IMR-90 (cell line): Measurements from ENCODE around the gene DLX2. TPM values are rescaled to one million over a fixed set of nuclear protein-coding genes. Genes with fewer than 3 reads are reported as not detected.

Source experiments
- ATAC-seq: fragments of 200-7000 bp; cut with Tn5 transposase; 2 replicates; pipeline ENCODE4 v1.9.1; 2020; ENCODE audit warnings: low read depth, mild to moderate bottlenecking, moderate library complexity
- BruUV-seq: library from RNA; stranded (reverse); fragments of 400-500 nt; replicated peaks from 2 replicates; lab custom pipeline; 2021; lab: Mats Ljungman, UMichigan
- CTCF ChIA-PET: fragments of 300-600 bp; formaldehyde crosslinking; extraction: SDS; loops from one replicate; lab custom pipeline; 2021; ENCODE audit warnings: antibody characterized with exemption; lab: Yijun Ruan, JAX
- POLR2A ChIA-PET: fragments of 300-600 bp; sonication (Branson Sonifier 250); formaldehyde crosslinking; loops from one replicate; lab custom pipeline; 2022; ENCODE audit warnings: antibody characterized with exemption; ENCODE audit not compliant: unreplicated experiment; lab: Charles Lee
- DNase-seq: peaks from one replicate; pipeline ENCODE4 v3.0.0; 2013
- H2AFZ ChIP-seq: replicated peaks from 2 replicates; pipeline ENCODE3; 2013; ENCODE audit warnings: low read length, mild to moderate bottlenecking; ENCODE audit not compliant: poor library complexity
- H2AK5ac ChIP-seq: 2 replicates; pipeline ENCODE4 v1.6.1; 2013; ENCODE audit warnings: low read depth, low read length, inconsistent platforms
- H2AK9ac ChIP-seq: replicated peaks from 2 replicates; pipeline ENCODE3; 2013; ENCODE audit warnings: mild to moderate bottlenecking, low read depth, low read length, moderate library complexity; ENCODE audit not compliant: poor library complexity
- H2BK120ac ChIP-seq: 2 replicates; pipeline ENCODE4 v1.6.1; 2013; ENCODE audit warnings: low read depth, low read length, inconsistent platforms
- H2BK15ac ChIP-seq: 3 replicates; pipeline ENCODE4 v1.6.1; 2013; ENCODE audit warnings: low read depth, low read length, inconsistent platforms
- H2BK20ac ChIP-seq: 2 replicates; pipeline ENCODE4 v1.6.1; 2013; ENCODE audit warnings: low read depth, mild to moderate bottlenecking, inconsistent platforms, low read length, moderate library complexity
- H2BK5ac ChIP-seq: 2 replicates; pipeline ENCODE4 v1.6.1; 2013; ENCODE audit warnings: mild to moderate bottlenecking, low read depth, low read length, inconsistent platforms; ENCODE audit not compliant: poor library complexity, severe bottlenecking
- H3K14ac ChIP-seq: replicated peaks from 2 replicates; pipeline ENCODE4 v1.6.1; 2013; ENCODE audit warnings: low read depth, low read length, inconsistent platforms
- H3K18ac ChIP-seq: 2 replicates; pipeline ENCODE4 v1.6.1; 2013; ENCODE audit warnings: low read depth, low read length, control low read depth
- H3K23ac ChIP-seq: 2 replicates; pipeline ENCODE4 v1.6.1; 2013; ENCODE audit warnings: low read depth, low read length, inconsistent platforms
- H3K27ac ChIP-seq: 2 replicates; pipeline ENCODE4 v1.5.1; 2013; ENCODE audit warnings: mild to moderate bottlenecking, control low read depth, low read length; ENCODE audit not compliant: insufficient read depth
- H3K27me3 ChIP-seq: 2 replicates; pipeline ENCODE4 v1.6.1; 2013; ENCODE audit warnings: low read length; ENCODE audit not compliant: control insufficient read depth, insufficient read depth
- H3K36me3 ChIP-seq: 2 replicates; pipeline ENCODE4 v1.6.1; 2013; ENCODE audit warnings: low read length, mixed read lengths; ENCODE audit not compliant: control insufficient read depth, insufficient read depth
- H3K4ac ChIP-seq: 2 replicates; pipeline ENCODE4 v1.6.1; 2013; ENCODE audit warnings: low read depth, low read length, inconsistent platforms
- H3K4me1 ChIP-seq: 2 replicates; pipeline ENCODE4 v1.6.1; 2013; ENCODE audit warnings: low read length, mixed read lengths; ENCODE audit not compliant: control insufficient read depth, insufficient read depth
- H3K4me2 ChIP-seq: 2 replicates; pipeline ENCODE4 v1.6.1; 2013; ENCODE audit warnings: low read depth, mild to moderate bottlenecking, control low read depth, low read length, moderate library complexity
- H3K4me3 ChIP-seq: 2 replicates; pipeline ENCODE4 v1.5.1; 2013; ENCODE audit warnings: low read depth, mild to moderate bottlenecking, control low read depth, low read length, moderate library complexity; ENCODE audit not compliant: insufficient read depth
- H3K56ac ChIP-seq: 2 replicates; pipeline ENCODE4 v1.6.1; 2013; ENCODE audit warnings: low read length, inconsistent platforms; ENCODE audit not compliant: insufficient read depth; ENCODE audit errors: extremely low read depth
- H3K79me1 ChIP-seq, 2 experiments: 2 replicates each; pipeline ENCODE4 v1.6.1; 2013; ENCODE audit warnings: low read length in 2 of 2, inconsistent platforms in 1 of 2, low read depth in 1 of 2
- H3K9ac ChIP-seq: 2 replicates; pipeline ENCODE4 v1.6.1; 2013; ENCODE audit warnings: low read depth, low read length, control low read depth
- H3K9me1 ChIP-seq: 2 replicates; pipeline ENCODE4 v1.6.1; 2013; ENCODE audit warnings: low read length, inconsistent platforms; ENCODE audit not compliant: insufficient read depth
- H3K9me3 ChIP-seq: 2 replicates; pipeline ENCODE4 v1.6.1; 2013; ENCODE audit warnings: low read length; ENCODE audit not compliant: control insufficient read depth, insufficient read depth
- H4K20me1 ChIP-seq: 2 replicates; pipeline ENCODE4 v1.6.1; 2013; ENCODE audit warnings: low read length, inconsistent platforms; ENCODE audit not compliant: insufficient read depth
- H4K5ac ChIP-seq: 2 replicates; pipeline ENCODE4 v1.6.1; 2013; ENCODE audit warnings: mild to moderate bottlenecking, low read depth, low read length, control low read depth
- H4K8ac ChIP-seq, 2 experiments: 2 replicates each; pipeline ENCODE4 v1.6.1; 2013; ENCODE audit warnings: low read depth in 2 of 2, low read length in 2 of 2, control low read depth in 1 of 2, inconsistent platforms in 1 of 2
- H4K91ac ChIP-seq: 2 replicates; pipeline ENCODE4 v1.6.1; 2013; ENCODE audit warnings: low read depth, low read length, inconsistent platforms; ENCODE audit not compliant: insufficient read depth
- BHLHE40 ChIP-seq: fragments of 150-350 bp; IDR thresholded peaks from 2 replicates; pipeline ENCODE4 v1.6.1; 2016; ENCODE audit warnings: mild to moderate bottlenecking, low read depth, low read length
- CEBPB ChIP-seq: IDR thresholded peaks from 2 replicates; pipeline ENCODE4 v1.6.1; 2012; ENCODE audit warnings: low read depth, low read length, improper control_type of control experiment
- CHD1 ChIP-seq: IDR thresholded peaks from 2 replicates; pipeline ENCODE4 v1.6.1; 2012; ENCODE audit warnings: low read depth, low read length, improper control_type of control experiment
- CTCF ChIP-seq: conservative IDR thresholded peaks from 2 replicates; pipeline ENCODE4 v1.5.1; 2012; ENCODE audit warnings: mild to moderate bottlenecking, low read depth, low read length, improper control_type of control experiment
- FOS ChIP-seq: fragments of 150-350 bp; IDR thresholded peaks from 2 replicates; pipeline ENCODE4 v1.6.1; 2016; ENCODE audit warnings: low read depth, low read length
- MAFK ChIP-seq: IDR thresholded peaks from 2 replicates; pipeline ENCODE4 v1.6.1; 2012; ENCODE audit warnings: low read depth, low read length, improper control_type of control experiment
- MAZ ChIP-seq: IDR thresholded peaks from 2 replicates; pipeline ENCODE4 v1.6.1; 2012; ENCODE audit warnings: low read depth, mild to moderate bottlenecking, low read length, improper control_type of control experiment, moderate library complexity, borderline replicate concordance
- MXI1 ChIP-seq: IDR thresholded peaks from 2 replicates; pipeline ENCODE4 v1.6.1; 2012; ENCODE audit warnings: low read depth, mild to moderate bottlenecking, low read length, moderate library complexity, borderline replicate concordance
- NFE2L2 ChIP-seq: fragments of 150-350 bp; IDR thresholded peaks from 2 replicates; pipeline ENCODE4 v1.6.1; 2016; ENCODE audit warnings: low read depth, mild to moderate bottlenecking, low read length
- POLR2A ChIP-seq: IDR thresholded peaks from 2 replicates; pipeline ENCODE4 v1.6.1; 2012; ENCODE audit warnings: mild to moderate bottlenecking, low read depth, low read length
- RCOR1 ChIP-seq: IDR thresholded peaks from 2 replicates; pipeline ENCODE4 v1.6.1; 2012; ENCODE audit warnings: mild to moderate bottlenecking, low read length, improper control_type of control experiment; ENCODE audit not compliant: insufficient replicate concordance
- RFX5 ChIP-seq: IDR thresholded peaks from 2 replicates; pipeline ENCODE4 v1.8.0; 2012; ENCODE audit warnings: low read depth, mild to moderate bottlenecking, low read length, moderate library complexity
- SMC3 ChIP-seq: fragments of 150-350 bp; IDR thresholded peaks from 2 replicates; pipeline ENCODE4 v1.6.1; 2016; ENCODE audit warnings: low read depth, mild to moderate bottlenecking, antibody characterized with exemption, low read length, moderate library complexity
- USF2 ChIP-seq: fragments of 150-350 bp; IDR thresholded peaks from 2 replicates; pipeline ENCODE4 v1.6.1; 2017; ENCODE audit warnings: mild to moderate bottlenecking, antibody characterized with exemption, low read length, low read depth
- WGBS, 2 experiments: methylation state at CpG; one replicate each; pipeline versions ENCODE4 v1.1.5 to v1.1.7; 2013; ENCODE audit warnings: missing lambda C conversion rate in 2 of 2; ENCODE audit not compliant: insufficient read length in 1 of 2; ENCODE audit errors: extremely low coverage in 2 of 2; 5-methylcytosine and 5-hydroxymethylcytosine counted together
- dilution Hi-C: fragments of 300-500 bp; cut with HindIII; formaldehyde crosslinking; loops from one replicate; pipeline ENCODE4 v1.14.3; 2018; ENCODE audit warnings: low sequenced_read_pairs; ENCODE audit not compliant: unreplicated experiment
- in situ Hi-C: fragments of 300-500 bp; cut with MboI; formaldehyde crosslinking; loops from 3 replicates; pipeline ENCODE4 v1.14.3; 2019; ENCODE audit warnings: low sequenced_read_pairs, inconsistent platforms, mixed read lengths
- intact Hi-C: fragments of 100-400 bp; cut with micrococcal nuclease; formaldehyde crosslinking; loops from 2 replicates; pipeline ENCODE4 v1.10.0; 2022
- polyA plus RNA-seq, 3 experiments: library from polyadenylated mRNA; depleted of rRNA; stranded (reverse); fragments of >200 nt; gene quantifications; 2 replicates each; pipeline ENCODE4 v1.2.3, GENCODE V29; 2012; ENCODE audit warnings: low replicate concordance in 1 of 3
- total RNA-seq: library from RNA; depleted of rRNA; stranded (reverse); fragments of >200 nt; gene quantifications from 2 replicates; pipeline ENCODE4 v1.2.3, GENCODE V29; 2012
- TF ChIP-seq, protein P1 (sequence below): fragments of 150-350 bp; IDR thresholded peaks from 2 replicates; pipeline ENCODE4 v1.6.1; 2016; ENCODE audit warnings: low read depth, mild to moderate bottlenecking, low read length, moderate library complexity, borderline replicate concordance

Gene DLX2
- total and polyA plus RNA-seq, 2 of the 4 experiments (the other 2 are of a cell fraction), result 0.38 TPM; not detected in 1

- no peak overlapping the region for H3K27ac ChIP-seq
- H3K9me1 ChIP-seq, result no peaks in the 10 kb centered on the region
- no peak overlapping the region for H4K5ac ChIP-seq
- H3K4me2 ChIP-seq, result no peak overlapping the region
- H2BK20ac ChIP-seq, result no peak overlapping the region
- H3K9ac ChIP-seq, result no peak overlapping the region
- no peak overlapping the region for H4K91ac ChIP-seq
- intact Hi-C loops, result loop anchor here (5.0 kb wide), 1 partner anchor 44 kb away; no protein-coding TSS in a partner anchor
- BruUV-seq, result no TSS peak
- H2AFZ ChIP-seq, result no peak overlapping the region
- ChIA-PET CTCF (no interaction called here), POLR2A (no interaction called here)
- H2BK120ac ChIP-seq, result no peak overlapping the region
- no peak overlapping the region for H4K8ac ChIP-seq
- H3K23ac ChIP-seq, result no peak overlapping the region
- H3K79me1 ChIP-seq, result no peaks in the 10 kb centered on the region
- no peaks in the 10 kb centered on the region; the same call in 1 of the 2 replicates for H3K4me1 ChIP-seq
- H2BK15ac ChIP-seq, result no peak overlapping the region
- H3K4me3 ChIP-seq, result no peak overlapping the region
- no peak overlapping the region for H2AK5ac ChIP-seq
- in situ Hi-C loops, result no loop called here
- no peak overlapping the region for H3K4ac ChIP-seq
- H3K14ac ChIP-seq, result no peak overlapping the region
- H4K20me1 ChIP-seq, result no peaks in the 10 kb centered on the region
- peaks cover 52% of the 10 kb centered on the region for H3K27me3 ChIP-seq
- no peak overlapping the region for H2AK9ac ChIP-seq
- no peak overlapping the region for H2BK5ac ChIP-seq
- H3K9me3 ChIP-seq, result peaks cover 12% of the 10 kb centered on the region
- 34% methylated on average over 18 of the region's 36 CpGs; no CpG with 5 or more reads in 1 of the 2 experiments for WGBS, 2 experiments
- no peaks in the 10 kb centered on the region for H3K36me3 ChIP-seq
- ATAC-seq (no peak), DNase-seq (no peak)
- no peak overlapping the region for H3K56ac ChIP-seq
- H3K18ac ChIP-seq, result no peak overlapping the region
- dilution Hi-C loops, result no loop called here
- TF ChIP-seq POLR2A (no peak), CHD1 (no peak), CEBPB (no peak), RFX5 (no peak), FOS (no peak), RCOR1 (no peak), NFE2L2 (no peak), MAFK (no peak), USF2 (no peak), MAZ (no peak), CTCF (no peak), BHLHE40 (no peak), SMC3 (no peak), MXI1 (no peak)
- TF ChIP-seq, protein P1, sequence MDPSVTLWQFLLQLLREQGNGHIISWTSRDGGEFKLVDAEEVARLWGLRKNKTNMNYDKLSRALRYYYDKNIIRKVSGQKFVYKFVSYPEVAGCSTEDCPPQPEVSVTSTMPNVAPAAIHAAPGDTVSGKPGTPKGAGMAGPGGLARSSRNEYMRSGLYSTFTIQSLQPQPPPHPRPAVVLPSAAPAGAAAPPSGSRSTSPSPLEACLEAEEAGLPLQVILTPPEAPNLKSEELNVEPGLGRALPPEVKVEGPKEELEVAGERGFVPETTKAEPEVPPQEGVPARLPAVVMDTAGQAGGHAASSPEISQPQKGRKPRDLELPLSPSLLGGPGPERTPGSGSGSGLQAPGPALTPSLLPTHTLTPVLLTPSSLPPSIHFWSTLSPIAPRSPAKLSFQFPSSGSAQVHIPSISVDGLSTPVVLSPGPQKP, result no peak
These were observed 21.3 kb downstream of the DLX2 start for GRCh38 chr2:172081221-172082022.
